ENCODE data around the gene R3HDM4. TPM values are rescaled to one million over a fixed set of nuclear protein-coding genes. Genes with fewer than 3 reads are reported as not detected.

R3HDM4 gene
- total and polyA plus RNA-seq, 9 donors, result 8.7 to 43.0 (median 29.5) TPM

DNA sequence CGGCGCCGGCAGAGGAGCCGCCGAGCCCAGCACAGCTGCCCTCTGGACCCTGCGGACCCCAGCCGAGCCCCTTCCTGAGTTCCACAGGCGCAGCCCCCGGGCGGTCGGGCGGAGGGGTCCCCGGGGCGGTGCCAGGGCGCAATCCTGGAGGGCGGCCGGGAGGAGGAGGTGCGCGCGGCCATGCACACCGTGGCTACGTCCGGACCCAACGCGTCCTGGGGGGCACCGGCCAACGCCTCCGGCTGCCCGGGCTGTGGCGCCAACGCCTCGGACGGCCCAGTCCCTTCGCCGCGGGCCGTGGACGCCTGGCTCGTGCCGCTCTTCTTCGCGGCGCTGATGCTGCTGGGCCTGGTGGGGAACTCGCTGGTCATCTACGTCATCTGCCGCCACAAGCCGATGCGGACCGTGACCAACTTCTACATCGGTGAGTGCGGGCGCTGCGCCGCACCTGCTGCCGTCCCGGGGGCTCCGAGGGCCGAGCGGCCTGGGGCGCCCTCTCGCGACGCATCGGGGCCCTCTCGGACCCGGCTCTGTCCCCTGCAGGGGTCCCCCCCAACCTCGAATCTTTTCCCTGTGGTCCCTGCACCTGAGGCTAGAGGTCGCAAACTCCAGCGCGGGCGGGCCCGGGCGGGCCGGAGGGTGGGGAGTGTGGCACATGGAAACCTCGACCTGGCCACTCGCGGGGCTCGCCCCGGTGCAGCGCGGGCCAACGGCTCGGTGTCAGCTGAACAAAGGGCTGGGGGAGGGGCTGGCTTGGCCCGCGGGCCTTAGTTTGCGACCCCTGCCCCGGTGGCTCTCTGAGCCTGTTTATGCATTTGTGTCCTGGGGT, 4.5 kb upstream of the R3HDM4 start, which contains the start of gene KISS1R:
Gene KISS1R (plus strand): TSS at position 11 of the 829 bp plus-strand sequence. CDS start 170 bp downstream, at position 181.
- Histone ChIP-seq H3K9me3 (no peaks in the 10 kb centered on the region), H3K4me1 (ENCODE audit: insufficient read depth) (peaks cover 13% of the 10 kb centered on the region), H3K36me3 (no peaks in the 10 kb centered on the region), H3K27me3 (peaks cover 8% of the 10 kb centered on the region), H3K27ac (no peak within 1 kb of the TSS), H3K4me3 (no peak within 1 kb of the TSS)
- WGBS, 3 donors, result 0 to 2% (median 1%) methylated on average over 56 to 87 of the region's 87 CpGs
- intact Hi-C loops (cut with DNase I), result loop anchor here (2.0 to 10.0 kb wide), 5 partner anchors 50 to 150 kb away; partner anchors contain the start of genes PTBP1 (in 2 of the 4) and CFD (in 1 of the 4)
- no peak for DNase-seq
- TF ChIP-seq, protein P1, sequence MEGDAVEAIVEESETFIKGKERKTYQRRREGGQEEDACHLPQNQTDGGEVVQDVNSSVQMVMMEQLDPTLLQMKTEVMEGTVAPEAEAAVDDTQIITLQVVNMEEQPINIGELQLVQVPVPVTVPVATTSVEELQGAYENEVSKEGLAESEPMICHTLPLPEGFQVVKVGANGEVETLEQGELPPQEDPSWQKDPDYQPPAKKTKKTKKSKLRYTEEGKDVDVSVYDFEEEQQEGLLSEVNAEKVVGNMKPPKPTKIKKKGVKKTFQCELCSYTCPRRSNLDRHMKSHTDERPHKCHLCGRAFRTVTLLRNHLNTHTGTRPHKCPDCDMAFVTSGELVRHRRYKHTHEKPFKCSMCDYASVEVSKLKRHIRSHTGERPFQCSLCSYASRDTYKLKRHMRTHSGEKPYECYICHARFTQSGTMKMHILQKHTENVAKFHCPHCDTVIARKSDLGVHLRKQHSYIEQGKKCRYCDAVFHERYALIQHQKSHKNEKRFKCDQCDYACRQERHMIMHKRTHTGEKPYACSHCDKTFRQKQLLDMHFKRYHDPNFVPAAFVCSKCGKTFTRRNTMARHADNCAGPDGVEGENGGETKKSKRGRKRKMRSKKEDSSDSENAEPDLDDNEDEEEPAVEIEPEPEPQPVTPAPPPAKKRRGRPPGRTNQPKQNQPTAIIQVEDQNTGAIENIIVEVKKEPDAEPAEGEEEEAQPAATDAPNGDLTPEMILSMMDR (IDR thresholded peaks at IDR 0.05), result no peak
- no peak for TF ChIP-seq EP300 (IDR thresholded peaks at IDR 0.05)
- TF ChIP-seq POLR2A (IDR thresholded peaks at IDR 0.05), result no peak

DNA sequence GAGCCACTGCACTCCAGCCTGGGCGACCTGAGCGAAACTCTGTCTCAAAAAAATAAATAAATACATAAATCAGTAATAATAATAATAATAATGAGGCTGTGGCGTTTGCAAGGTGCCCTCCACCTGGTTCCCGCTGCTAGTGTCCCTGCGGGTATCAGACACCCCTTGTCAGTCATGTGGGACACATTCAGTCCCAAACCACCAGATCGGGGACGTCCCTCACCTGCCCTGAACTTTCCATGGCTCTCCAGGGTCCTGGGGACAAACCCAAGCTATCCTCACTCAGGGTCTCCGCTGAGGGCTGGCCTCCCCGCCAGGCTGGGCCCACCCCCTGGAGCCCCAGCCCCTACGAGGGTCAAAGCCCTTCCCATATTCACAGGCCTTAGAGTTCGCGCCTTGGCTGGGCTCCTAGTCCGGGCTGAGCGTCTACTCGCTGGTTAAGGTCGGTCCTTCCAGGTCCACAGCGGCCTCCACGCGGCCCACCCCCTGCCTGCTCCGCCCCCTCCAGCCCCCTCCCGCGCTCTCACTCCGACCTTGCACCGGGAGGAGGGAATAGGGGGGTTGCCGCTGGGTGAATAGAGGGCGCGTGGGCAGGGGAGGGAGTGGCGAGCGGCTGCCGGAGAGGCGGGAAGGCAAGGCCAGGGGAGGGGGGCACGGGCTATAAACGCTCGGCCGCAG, 3.8 kb upstream of the R3HDM4 start:
- Histone ChIP-seq H3K9me3 (no peaks in the 10 kb centered on the region), H3K27ac (no peak overlapping the region), H3K4me1 (ENCODE audit: insufficient read depth) (peaks cover 12% of the 10 kb centered on the region), H3K4me3 (no peak overlapping the region), H3K27me3 (peaks cover 8% of the 10 kb centered on the region), H3K36me3 (no peaks in the 10 kb centered on the region)
- intact Hi-C loops (cut with DNase I), result loop anchor here (5.0 to 10.0 kb wide), 4 partner anchors 49 to 149 kb away; partner anchors contain the start of gene PTBP1 (in 2 of the 4)
- TF ChIP-seq EP300 (IDR thresholded peaks at IDR 0.05), result no peak
- TF ChIP-seq, protein P1 (IDR thresholded peaks at IDR 0.05), result no peak
- TF ChIP-seq POLR2A (IDR thresholded peaks at IDR 0.05), result no peak
- DNase-seq, result peak in 2 of 5 donors; percentile 61 to 69
- 19 to 22% (median 22%) methylated on average over 34 to 35 of the region's 35 CpGs for WGBS, 3 donors

DNA sequence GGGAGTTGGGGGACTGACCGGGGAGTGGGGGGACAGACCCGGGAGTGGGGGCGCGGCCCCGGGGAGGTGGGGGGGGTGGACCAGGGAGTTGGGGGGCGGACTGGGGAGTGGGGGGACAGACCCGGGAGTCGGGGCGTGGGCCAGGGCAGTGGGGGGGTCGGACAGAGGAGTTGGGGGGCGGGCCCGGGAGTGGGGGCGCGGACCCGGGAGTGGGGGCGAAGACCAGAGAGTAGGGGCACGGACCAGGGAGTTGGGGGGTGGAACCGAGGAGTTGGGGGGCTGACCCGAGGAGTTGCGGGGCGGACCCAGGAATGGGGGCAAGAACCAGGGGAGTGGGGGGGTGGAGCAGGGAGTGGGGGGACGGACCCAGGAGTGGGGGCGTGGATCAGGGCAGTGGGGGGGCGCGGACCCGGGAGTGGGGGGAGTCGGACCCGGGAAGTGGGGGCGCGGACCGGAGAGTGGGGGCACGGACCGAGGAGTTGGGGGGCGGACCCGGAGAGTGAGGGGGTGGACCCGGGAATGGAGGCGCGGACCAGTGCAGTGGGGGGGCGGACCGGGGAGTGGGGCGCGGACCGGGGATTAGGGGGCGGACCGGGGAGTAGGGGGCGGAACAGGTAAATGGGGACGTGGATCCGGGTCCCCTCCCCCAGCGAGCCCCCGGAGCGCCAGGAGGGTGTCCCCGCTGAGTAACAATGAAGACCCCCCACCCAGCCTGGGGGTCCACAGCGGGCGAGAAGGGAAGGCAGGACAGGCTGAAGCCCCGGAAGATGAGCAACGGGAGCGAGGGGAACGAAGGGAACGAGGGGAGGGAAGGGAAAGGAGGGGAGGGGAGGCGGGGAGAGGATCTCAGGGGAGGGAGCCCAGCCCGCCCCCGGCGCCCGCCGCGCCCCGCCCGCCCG, 589 bp downstream of the R3HDM4 start:
- TF ChIP-seq, protein P1 (IDR thresholded peaks at IDR 0.05), result no peak
- TF ChIP-seq EP300 (IDR thresholded peaks at IDR 0.05), result no peak
- no peak for TF ChIP-seq POLR2A (IDR thresholded peaks at IDR 0.05)
- no peaks in the 10 kb centered on the region for H3K9me3 ChIP-seq
- DNase-seq, result peak; percentile 51 to 62 (median 58)
- H3K4me3 ChIP-seq, result peak overlapping the region; percentile 85
- intact Hi-C loops (cut with DNase I), result loop anchor here in 3 of 4 donors (10.0 kb wide), 2 partner anchors 118 to 138 kb away; partner anchors contain the start of gene PTBP1 (in 2 of the 3)
- no peaks in the 10 kb centered on the region for H3K36me3 ChIP-seq
- 2 to 3% (median 2%) methylated on average over 36 to 61 of the region's 69 CpGs for WGBS, 3 donors
- H3K27me3 ChIP-seq, result no peaks in the 10 kb centered on the region
- H3K4me1 ChIP-seq (ENCODE audit: insufficient read depth), result peaks cover 6% of the 10 kb centered on the region
- H3K27ac ChIP-seq, result peak overlapping the region in 1 of 2 donors; percentile 65
